Spleen (tissue), 11 donors: ENCODE measurements around the gene CT47C1. TPM values are rescaled to one million over a fixed set of nuclear protein-coding genes. Genes with fewer than 3 reads are reported as not detected.
A peak's percentile ranks its signal among the peaks of the same experiment; 100 is the strongest.

Experiments used
- DNase-seq: peaks from one replicate; pipeline ENCODE4 v3.0.0-alpha.2; 2020
- H3K27ac ChIP-seq, 8 donors: fragments of 200-600 bp; sonication (generic) in 7 of 8; 1 replicate in 4 of 8; 2 replicates in 4 of 8; pipeline versions ENCODE4 v1.5.0 to v1.8.0; 2016 to 2021; ENCODE audit warnings: inconsistent platforms in 4 of 8, mild to moderate bottlenecking in 4 of 8, moderate library complexity in 1 of 8
- H3K27me3 ChIP-seq, 7 donors: fragments of 200-600 bp; sonication (generic) in 6 of 7; replicated peaks in 1 of 7; 1 replicate in 4 of 7; 2 replicates in 3 of 7; pipeline versions ENCODE4 v1.5.0 to v1.8.0; 2016 to 2021; ENCODE audit warnings: inconsistent platforms in 3 of 7, mild to moderate bottlenecking in 1 of 7
- H3K36me3 ChIP-seq, 6 donors: fragments of 200-600 bp; sonication (generic) in 5 of 6; 1 replicate in 4 of 6; 2 replicates in 2 of 6; pipeline versions ENCODE4 v1.5.0 to v1.8.0; 2016 to 2021; ENCODE audit warnings: inconsistent platforms in 2 of 6
- H3K4me1 ChIP-seq, 6 donors: fragments of 200-600 bp; sonication (generic) in 5 of 6; 1 replicate in 3 of 6; 2 replicates in 3 of 6; pipeline versions ENCODE4 v1.5.0 to v1.8.0; 2016 to 2021; ENCODE audit warnings: inconsistent platforms in 3 of 6
- H3K4me3 ChIP-seq, 8 donors: fragments of 200-600 bp; sonication (generic) in 7 of 8; 1 replicate in 4 of 8; 2 replicates in 4 of 8; pipeline versions ENCODE4 v1.5.0 to v1.8.0; 2016 to 2021; ENCODE audit warnings: inconsistent platforms in 4 of 8, mild to moderate bottlenecking in 4 of 8, moderate library complexity in 2 of 8
- H3K9me3 ChIP-seq, 8 donors: fragments of 200-600 bp; sonication (generic) in 7 of 8; 1 replicate in 4 of 8; 2 replicates in 4 of 8; pipeline versions ENCODE4 v1.5.0 to v1.8.0; 2016 to 2021; ENCODE audit warnings: inconsistent platforms in 4 of 8
- CTCF ChIP-seq, 11 experiments: fragments of 200-600 bp in 7 of 11; fragments of 450-650 bp in 4 of 11; sonication (generic) in 4 of 11; IDR thresholded peaks in 8 of 11; conservative IDR thresholded peaks in 3 of 11; 1 replicate in 7 of 11; 2 replicates in 4 of 11; pipeline versions ENCODE4 v1.4.0 to v1.8.0; 2016 to 2021; ENCODE audit warnings: antibody characterized with exemption in 11 of 11, inconsistent platforms in 4 of 11, mild to moderate bottlenecking in 1 of 11
- POLR2A ChIP-seq, 3 donors: fragments of 450-650 bp; IDR thresholded peaks; one replicate each; pipeline ENCODE4 v1.5.1; 2017; ENCODE audit warnings: antibody characterized with exemption in 3 of 3, mild to moderate bottlenecking in 1 of 3
- POLR2AphosphoS5 ChIP-seq, 3 donors: sonication (generic); formaldehyde crosslinking; IDR thresholded peaks; one replicate each; pipeline ENCODE4 v1.5.1; 2017; ENCODE audit warnings: antibody characterized with exemption in 3 of 3
- WGBS, 5 donors: extraction: QIAGEN DNeasy Blood & Tissue Kit in 3 of 5; methylation state at CpG; one replicate each; pipeline versions ENCODE4 v1.1.5 to v1.1.7; 2013 to 2018; 5-methylcytosine and 5-hydroxymethylcytosine counted together
- intact Hi-C: fragments of 100-400 bp; cut with DNase I; formaldehyde crosslinking; loops from one replicate; pipeline ENCODE4 v1.15.0; 2023; ENCODE audit warnings: low total_unique reads
- polyA plus RNA-seq, 3 donors: library from polyadenylated mRNA; stranded (reverse); fragments of 200-250 nt; gene quantifications; one replicate each; pipeline ENCODE4 v1.2.1, GENCODE V29; 2013
- total RNA-seq, 7 donors: library from RNA; depleted of rRNA in 3 of 7; stranded (reverse); fragments of >200 nt in 3 of 7; fragmentation: NEBNext Ultra II Directional in 4 of 7; extraction: Animal tissue kit (Norgen Biotek cat#: 25700) in 4 of 7; gene quantifications; one replicate each; pipeline versions ENCODE4 v1.1.0 to v1.2.1, GENCODE V29; 2016 to 2021
- donor health status: healthy with polysubstance abuse.
- donor health status: DM: no; HTN: no; CAD: no; lungs with moderate emphysema.
- donor health status: DM: no; HTN: no; CAD: no.
- donor health status: Bipolar disorder and iron deficiency.
- donor health status: healthy.
- donor health status: DM: no; HTN: no; CAD: no.
- donor health status: DM: yes; HTN: yes; CAD: no.

CT47C1 gene
- total and polyA plus RNA-seq, 10 donors, result not detected

DNA sequence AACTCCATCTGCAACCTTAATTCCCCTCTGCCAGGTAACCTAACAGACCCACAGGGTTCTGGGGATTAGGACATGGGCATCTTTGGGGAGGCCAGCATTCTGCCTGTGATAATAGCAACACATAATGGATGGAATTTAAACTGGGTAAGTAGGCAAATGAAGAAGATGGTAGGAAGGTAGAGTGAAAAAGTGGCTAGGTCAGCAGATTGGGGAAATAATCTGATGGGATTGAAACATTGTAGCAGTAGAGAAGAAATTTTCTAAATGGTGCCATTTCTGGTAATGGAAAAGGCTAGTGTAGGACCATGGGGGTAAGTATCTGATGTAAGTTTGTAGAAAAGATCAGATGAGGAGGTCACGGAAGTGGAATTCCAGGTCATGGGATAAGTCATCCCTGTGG is 3.0 kb upstream of the CT47C1 start:
- TF ChIP-seq POLR2AphosphoS5 (IDR thresholded peaks at IDR 0.05) (no peak), POLR2A (IDR thresholded peaks at IDR 0.05) (no peak), CTCF (IDR thresholded peaks at IDR 0.05 in 8 of 11, conservative IDR thresholded peaks at IDR 0.05 in 3 of 11) (no peak)
- DNase-seq, result no peak
- H3K36me3 ChIP-seq, result no peaks in the 10 kb centered on the region
- no peaks in the 10 kb centered on the region for H3K4me1 ChIP-seq
- WGBS, 5 donors, result 85 to 100% (median 94%) methylated on average over 1 of the region's 1 CpG
- intact Hi-C loops, result loop anchor here (5.0 kb wide), 1 partner anchor 222 kb away; no protein-coding TSS in a partner anchor
- no peaks in the 10 kb centered on the region for H3K27me3 ChIP-seq
- no peak overlapping the region for H3K27ac ChIP-seq
- H3K4me3 ChIP-seq, result no peak overlapping the region
- H3K9me3 ChIP-seq, result no peaks in the 10 kb centered on the region

DNA sequence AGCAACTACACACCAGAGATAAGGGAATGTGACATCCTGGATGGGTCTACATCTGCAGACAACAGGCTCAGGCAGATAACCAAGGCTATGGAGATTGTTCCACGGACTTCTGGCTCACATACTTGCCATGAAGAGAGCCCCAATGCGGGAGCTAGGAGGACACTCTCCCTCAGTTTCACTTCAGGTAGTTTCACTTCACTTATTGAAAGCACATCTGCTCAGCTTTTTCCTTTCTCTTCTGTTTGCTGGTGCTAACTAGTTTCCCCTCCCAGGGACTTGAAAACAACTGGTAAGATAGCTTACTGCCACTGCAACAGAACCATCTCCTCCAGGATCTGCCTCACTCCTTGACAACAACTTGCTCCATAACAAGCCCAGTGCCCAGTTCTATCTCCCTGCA is 1.4 kb upstream of the CT47C1 start:
- Histone ChIP-seq H3K4me1 (no peaks in the 10 kb centered on the region), H3K27ac (no peak overlapping the region), H3K9me3 (no peaks in the 10 kb centered on the region), H3K4me3 (no peak overlapping the region), H3K27me3 (no peaks in the 10 kb centered on the region), H3K36me3 (no peaks in the 10 kb centered on the region)
- no peak for TF ChIP-seq POLR2A (IDR thresholded peaks at IDR 0.05)
- no peak for DNase-seq
- 20 to 66% (median 43%) methylated on average over 1 to 2 of the region's 2 CpGs for WGBS, 5 donors
- intact Hi-C loops, result no loop called here

- peaks cover 0 to 5% (median 0%) of the 10 kb centered on the region in 7 donors for H3K27me3 ChIP-seq
- H3K36me3 ChIP-seq, result no peaks in the 10 kb centered on the region
- H3K9me3 ChIP-seq, result no peaks in the 10 kb centered on the region
- H3K27ac ChIP-seq, result no peak overlapping the region
- TF ChIP-seq POLR2A (IDR thresholded peaks at IDR 0.05) (no peak), POLR2AphosphoS5 (IDR thresholded peaks at IDR 0.05) (no peak), CTCF (IDR thresholded peaks at IDR 0.05 in 8 of 11, conservative IDR thresholded peaks at IDR 0.05 in 3 of 11) (no peak)
- intact Hi-C loops, result no loop called here
- no peak overlapping the region for H3K4me3 ChIP-seq
- 90 to 98% (median 95%) methylated on average over 33 to 43 of the region's 43 CpGs for WGBS, 5 donors
- H3K4me1 ChIP-seq, result no peaks in the 10 kb centered on the region
- peak; percentile 73 for DNase-seq
Observed at GRCh38 chrX:119073200-119073905, 560 bp downstream of the CT47C1 start.

GRCh38 chrX:119073911-119074310 is 1.1 kb downstream of the CT47C1 start:
- WGBS, 5 donors, result 85 to 97% (median 93%) methylated on average over 16 to 19 of the region's 19 CpGs
- Histone ChIP-seq H3K27me3 (peaks cover 0 to 5% (median 0%) of the 10 kb centered on the region in 7 donors), H3K27ac (no peak overlapping the region), H3K36me3 (no peaks in the 10 kb centered on the region), H3K4me3 (no peak overlapping the region), H3K9me3 (no peaks in the 10 kb centered on the region), H3K4me1 (no peaks in the 10 kb centered on the region)
- intact Hi-C loops, result no loop called here
- no peak for DNase-seq
- TF ChIP-seq CTCF (IDR thresholded peaks at IDR 0.05 in 8 of 11, conservative IDR thresholded peaks at IDR 0.05 in 3 of 11) (no peak), POLR2AphosphoS5 (IDR thresholded peaks at IDR 0.05) (no peak), POLR2A (IDR thresholded peaks at IDR 0.05) (no peak)
